WTC11 (cell line): ENCODE results near the gene PRSS27. TPM values are rescaled to one million over a fixed set of nuclear protein-coding genes. Genes with fewer than 3 reads are reported as not detected.

Experiments
- ATAC-seq: fragments of 200-7000 bp; cut with Tn5 transposase; 2 replicates; pipeline ENCODE4 v1.10.0; 2021; ENCODE audit warnings: mild to moderate bottlenecking, moderate library complexity
- CTCF ChIA-PET: fragments of 300-600 bp; sonication (Branson Sonifier 250); formaldehyde crosslinking; loops from one replicate; lab custom pipeline; 2021; ENCODE audit warnings: antibody characterized with exemption; lab: Charles Lee
- POLR2A ChIA-PET: fragments of 350-600 bp; sonication (Branson Sonifier 250); formaldehyde crosslinking; loops from one replicate; lab custom pipeline; 2021; ENCODE audit warnings: antibody characterized with exemption; lab: Charles Lee
- DNase-seq: peaks from one replicate; pipeline ENCODE4 v3.0.0; 2021; ENCODE audit warnings: low spot score
- H3K27ac Mint-ChIP-seq: 2 replicates; pipeline ENCODE4 v1.8.0; 2021; ENCODE audit warnings: mixed read lengths
- H3K27me3 Mint-ChIP-seq: 2 replicates; pipeline ENCODE4 v1.8.0; 2021; ENCODE audit warnings: low read depth, mild to moderate bottlenecking, moderate library complexity, mixed read lengths
- H3K36me3 Mint-ChIP-seq: 2 replicates; pipeline ENCODE4 v1.8.0; 2021; ENCODE audit warnings: mixed read lengths
- H3K4me1 Mint-ChIP-seq: 2 replicates; pipeline ENCODE4 v1.8.0; 2022; ENCODE audit warnings: mixed read lengths
- H3K4me3 Mint-ChIP-seq: 2 replicates; pipeline ENCODE4 v1.8.0; 2021; ENCODE audit warnings: mild to moderate bottlenecking, moderate library complexity, mixed read lengths
- H3K9me3 Mint-ChIP-seq: 2 replicates; pipeline ENCODE4 v1.8.0; 2021; ENCODE audit warnings: mixed read lengths
- ATF1 ChIP-seq: sonication (generic); formaldehyde crosslinking; IDR thresholded peaks from 2 replicates; pipeline ENCODE4 v1.8.1; 2023; ENCODE audit warnings: mild to moderate bottlenecking, moderate library complexity, missing genetic modification reagents
- CREM ChIP-seq: sonication (generic); formaldehyde crosslinking; IDR thresholded peaks from 2 replicates; pipeline ENCODE4 v1.8.1; 2022; ENCODE audit warnings: mild to moderate bottlenecking, missing genetic modification reagents, moderate library complexity
- FOXJ3 ChIP-seq: sonication (generic); formaldehyde crosslinking; IDR thresholded peaks from 2 replicates; pipeline ENCODE4 v1.9.0; 2021; ENCODE audit warnings: missing genetic modification reagents, mild to moderate bottlenecking, borderline replicate concordance
- FOXK1 ChIP-seq: sonication (generic); formaldehyde crosslinking; IDR thresholded peaks from 2 replicates; pipeline ENCODE4 v1.8.0; 2022; ENCODE audit warnings: mild to moderate bottlenecking, moderate library complexity, missing genetic modification reagents
- HMGA2 ChIP-seq: fragments of 250-450 bp; sonication (Bioruptor Pico); IDR thresholded peaks from 2 replicates; pipeline ENCODE4 v1.4.0; 2021; ENCODE audit warnings: mild to moderate bottlenecking, moderate library complexity
- JUN ChIP-seq: sonication (generic); formaldehyde crosslinking; IDR thresholded peaks from 2 replicates; pipeline ENCODE4 v1.8.0; 2023; ENCODE audit warnings: mild to moderate bottlenecking, missing genetic modification reagents
- NFYB ChIP-seq: sonication (generic); formaldehyde crosslinking; conservative IDR thresholded peaks from 2 replicates; pipeline ENCODE4 v1.8.0; 2022; ENCODE audit warnings: low read depth, missing genetic modification reagents
- PRRX2 ChIP-seq: fragments of 250-450 bp; sonication (Bioruptor Pico); IDR thresholded peaks from 2 replicates; pipeline ENCODE4 v1.8.0; 2021; ENCODE audit warnings: mild to moderate bottlenecking
- SOX15 ChIP-seq: fragments of 250-450 bp; sonication (Bioruptor Pico); IDR thresholded peaks from 2 replicates; pipeline ENCODE4 v1.9.0; 2021; ENCODE audit warnings: mild to moderate bottlenecking
- TCF7 ChIP-seq: sonication (generic); formaldehyde crosslinking; IDR thresholded peaks from 2 replicates; pipeline ENCODE4 v1.8.0; 2022; ENCODE audit warnings: mild to moderate bottlenecking, low read depth, missing genetic modification reagents, moderate library complexity
- ZBTB21 ChIP-seq: sonication (generic); formaldehyde crosslinking; IDR thresholded peaks from 2 replicates; pipeline ENCODE4 v1.8.1; 2023; ENCODE audit warnings: mild to moderate bottlenecking, missing genetic modification reagents, borderline replicate concordance
- ZNF138 ChIP-seq: sonication (generic); formaldehyde crosslinking; conservative IDR thresholded peaks from 2 replicates; pipeline ENCODE4 v1.8.1; 2022; ENCODE audit warnings: mild to moderate bottlenecking, moderate library complexity, missing genetic modification reagents
- ZNF396 ChIP-seq: fragments of 250-450 bp; sonication (Bioruptor Pico); IDR thresholded peaks from 2 replicates; pipeline ENCODE4 v1.8.0; 2021; ENCODE audit warnings: mild to moderate bottlenecking, moderate library complexity, borderline replicate concordance
- ZNF423 ChIP-seq: fragments of 250-450 bp; sonication (Bioruptor Pico); IDR thresholded peaks from 2 replicates; pipeline ENCODE4 v2.1.2; 2022; ENCODE audit warnings: mild to moderate bottlenecking, moderate library complexity
- ZNF671 ChIP-seq: fragments of 250-450 bp; sonication (Bioruptor Pico); IDR thresholded peaks from 2 replicates; pipeline ENCODE4 v1.8.0; 2021; ENCODE audit warnings: mild to moderate bottlenecking
- total RNA-seq: library from RNA; stranded (reverse); gene quantifications from 3 replicates; pipeline ENCODE4 v1.2.3, GENCODE V29; 2021
- TF ChIP-seq, protein P1 (sequence below): sonication (generic); formaldehyde crosslinking; IDR thresholded peaks from 2 replicates; pipeline ENCODE4 v1.8.0; 2023; ENCODE audit warnings: missing genetic modification reagents, mild to moderate bottlenecking, borderline replicate concordance
- TF ChIP-seq, protein P2 (sequence below): sonication (generic); formaldehyde crosslinking; IDR thresholded peaks from 2 replicates; pipeline ENCODE4 v1.8.1; 2023; ENCODE audit warnings: mild to moderate bottlenecking, moderate library complexity, missing genetic modification reagents
- TF ChIP-seq, protein P3 (sequence below): sonication (generic); formaldehyde crosslinking; IDR thresholded peaks from 2 replicates; pipeline ENCODE4 v1.8.0; 2023; ENCODE audit warnings: mild to moderate bottlenecking, missing genetic modification reagents
- TF ChIP-seq, protein P4 (sequence below): sonication (generic); formaldehyde crosslinking; conservative IDR thresholded peaks from 2 replicates; pipeline ENCODE4 v1.8.1; 2022; ENCODE audit warnings: mild to moderate bottlenecking, missing genetic modification reagents

Gene PRSS27
- total RNA-seq, 1 experiment from 2014 or later: 5.1 TPM

DNA sequence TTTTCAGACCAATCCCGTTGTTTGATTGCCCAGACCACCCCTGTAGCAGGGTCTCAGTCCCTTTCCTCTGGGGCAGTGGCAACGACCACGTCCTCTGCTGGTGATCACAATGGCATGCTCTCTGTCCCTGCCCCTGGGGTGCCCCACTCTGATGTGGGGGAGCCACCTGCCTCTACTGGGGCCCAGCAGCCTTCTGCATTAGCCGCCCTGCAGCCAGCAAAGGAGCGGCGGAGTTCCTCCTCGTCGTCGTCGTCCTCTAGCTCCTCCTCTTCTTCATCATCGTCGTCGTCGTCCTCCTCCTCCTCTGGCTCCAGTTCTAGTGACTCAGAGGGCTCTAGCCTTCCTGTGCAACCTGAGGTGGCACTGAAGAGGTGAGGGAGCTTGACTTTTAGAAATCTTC lies 47.9 kb upstream of the PRSS27 start (continued):
- TF ChIP-seq, protein P1, sequence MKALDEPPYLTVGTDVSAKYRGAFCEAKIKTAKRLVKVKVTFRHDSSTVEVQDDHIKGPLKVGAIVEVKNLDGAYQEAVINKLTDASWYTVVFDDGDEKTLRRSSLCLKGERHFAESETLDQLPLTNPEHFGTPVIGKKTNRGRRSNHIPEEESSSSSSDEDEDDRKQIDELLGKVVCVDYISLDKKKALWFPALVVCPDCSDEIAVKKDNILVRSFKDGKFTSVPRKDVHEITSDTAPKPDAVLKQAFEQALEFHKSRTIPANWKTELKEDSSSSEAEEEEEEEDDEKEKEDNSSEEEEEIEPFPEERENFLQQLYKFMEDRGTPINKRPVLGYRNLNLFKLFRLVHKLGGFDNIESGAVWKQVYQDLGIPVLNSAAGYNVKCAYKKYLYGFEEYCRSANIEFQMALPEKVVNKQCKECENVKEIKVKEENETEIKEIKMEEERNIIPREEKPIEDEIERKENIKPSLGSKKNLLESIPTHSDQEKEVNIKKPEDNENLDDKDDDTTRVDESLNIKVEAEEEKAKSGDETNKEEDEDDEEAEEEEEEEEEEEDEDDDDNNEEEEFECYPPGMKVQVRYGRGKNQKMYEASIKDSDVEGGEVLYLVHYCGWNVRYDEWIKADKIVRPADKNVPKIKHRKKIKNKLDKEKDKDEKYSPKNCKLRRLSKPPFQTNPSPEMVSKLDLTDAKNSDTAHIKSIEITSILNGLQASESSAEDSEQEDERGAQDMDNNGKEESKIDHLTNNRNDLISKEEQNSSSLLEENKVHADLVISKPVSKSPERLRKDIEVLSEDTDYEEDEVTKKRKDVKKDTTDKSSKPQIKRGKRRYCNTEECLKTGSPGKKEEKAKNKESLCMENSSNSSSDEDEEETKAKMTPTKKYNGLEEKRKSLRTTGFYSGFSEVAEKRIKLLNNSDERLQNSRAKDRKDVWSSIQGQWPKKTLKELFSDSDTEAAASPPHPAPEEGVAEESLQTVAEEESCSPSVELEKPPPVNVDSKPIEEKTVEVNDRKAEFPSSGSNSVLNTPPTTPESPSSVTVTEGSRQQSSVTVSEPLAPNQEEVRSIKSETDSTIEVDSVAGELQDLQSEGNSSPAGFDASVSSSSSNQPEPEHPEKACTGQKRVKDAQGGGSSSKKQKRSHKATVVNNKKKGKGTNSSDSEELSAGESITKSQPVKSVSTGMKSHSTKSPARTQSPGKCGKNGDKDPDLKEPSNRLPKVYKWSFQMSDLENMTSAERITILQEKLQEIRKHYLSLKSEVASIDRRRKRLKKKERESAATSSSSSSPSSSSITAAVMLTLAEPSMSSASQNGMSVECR: no peak
- TF ChIP-seq PRRX2: no peak
- TF ChIP-seq CREM (CRISPR knock-in tag): no peak
- no peak for TF ChIP-seq ZNF138 (CRISPR knock-in tag)
- no peak for TF ChIP-seq ATF1 (CRISPR knock-in tag)
- no peak for TF ChIP-seq ZNF423 (CRISPR knock-in tag)
- no peak for TF ChIP-seq ZBTB21
- TF ChIP-seq, protein P2, sequence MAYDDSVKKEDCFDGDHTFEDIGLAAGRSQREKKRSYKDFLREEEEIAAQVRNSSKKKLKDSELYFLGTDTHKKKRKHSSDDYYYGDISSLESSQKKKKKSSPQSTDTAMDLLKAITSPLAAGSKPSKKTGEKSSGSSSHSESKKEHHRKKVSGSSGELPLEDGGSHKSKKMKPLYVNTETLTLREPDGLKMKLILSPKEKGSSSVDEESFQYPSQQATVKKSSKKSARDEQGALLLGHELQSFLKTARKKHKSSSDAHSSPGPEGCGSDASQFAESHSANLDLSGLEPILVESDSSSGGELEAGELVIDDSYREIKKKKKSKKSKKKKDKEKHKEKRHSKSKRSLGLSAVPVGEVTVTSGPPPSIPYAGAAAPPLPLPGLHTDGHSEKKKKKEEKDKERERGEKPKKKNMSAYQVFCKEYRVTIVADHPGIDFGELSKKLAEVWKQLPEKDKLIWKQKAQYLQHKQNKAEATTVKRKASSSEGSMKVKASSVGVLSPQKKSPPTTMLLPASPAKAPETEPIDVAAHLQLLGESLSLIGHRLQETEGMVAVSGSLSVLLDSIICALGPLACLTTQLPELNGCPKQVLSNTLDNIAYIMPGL (CRISPR knock-in tag): no peak

DNA sequence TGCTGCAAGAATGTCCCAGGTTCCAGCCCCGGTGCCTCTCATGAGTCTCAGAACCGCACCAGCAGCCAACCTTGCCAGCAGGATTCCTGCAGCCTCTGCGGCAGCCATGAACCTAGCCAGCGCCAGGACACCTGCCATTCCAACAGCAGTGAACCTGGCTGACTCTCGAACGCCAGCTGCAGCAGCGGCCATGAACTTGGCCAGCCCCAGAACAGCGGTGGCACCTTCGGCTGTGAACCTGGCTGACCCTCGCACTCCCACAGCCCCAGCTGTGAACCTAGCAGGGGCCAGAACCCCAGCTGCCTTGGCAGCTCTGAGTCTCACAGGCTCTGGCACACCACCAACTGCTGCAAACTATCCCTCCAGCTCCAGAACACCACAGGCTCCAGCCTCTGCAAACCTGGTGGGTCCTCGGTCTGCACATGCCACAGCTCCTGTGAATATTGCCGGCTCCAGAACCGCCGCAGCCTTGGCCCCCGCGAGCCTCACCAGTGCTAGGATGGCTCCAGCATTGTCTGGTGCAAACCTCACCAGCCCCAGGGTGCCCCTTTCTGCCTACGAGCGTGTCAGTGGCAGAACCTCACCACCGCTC lies 47.2 kb upstream of the PRSS27 start:
- H3K27me3 Mint-ChIP-seq: no peaks in the 10 kb centered on the region
- H3K4me3 Mint-ChIP-seq: no peak overlapping the region
- H3K27ac Mint-ChIP-seq: no peak overlapping the region
- ChIA-PET CTCF (no interaction called here), POLR2A (no interaction called here)
- H3K9me3 Mint-ChIP-seq: peaks cover 44% of the 10 kb centered on the region
- no peak for DNase-seq
- peaks cover 98% of the 10 kb centered on the region for H3K36me3 Mint-ChIP-seq
- TF ChIP-seq ZNF396 (no peak), FOXJ3 (no peak), HMGA2 (no peak), ZNF671 (CRISPR knock-in tag) (no peak), NFYB (CRISPR knock-in tag) (no peak), PRRX2 (no peak), TCF7 (CRISPR knock-in tag) (no peak), SOX15 (no peak), FOXK1 (CRISPR knock-in tag) (no peak), JUN (no peak)
- TF ChIP-seq, protein P3, sequence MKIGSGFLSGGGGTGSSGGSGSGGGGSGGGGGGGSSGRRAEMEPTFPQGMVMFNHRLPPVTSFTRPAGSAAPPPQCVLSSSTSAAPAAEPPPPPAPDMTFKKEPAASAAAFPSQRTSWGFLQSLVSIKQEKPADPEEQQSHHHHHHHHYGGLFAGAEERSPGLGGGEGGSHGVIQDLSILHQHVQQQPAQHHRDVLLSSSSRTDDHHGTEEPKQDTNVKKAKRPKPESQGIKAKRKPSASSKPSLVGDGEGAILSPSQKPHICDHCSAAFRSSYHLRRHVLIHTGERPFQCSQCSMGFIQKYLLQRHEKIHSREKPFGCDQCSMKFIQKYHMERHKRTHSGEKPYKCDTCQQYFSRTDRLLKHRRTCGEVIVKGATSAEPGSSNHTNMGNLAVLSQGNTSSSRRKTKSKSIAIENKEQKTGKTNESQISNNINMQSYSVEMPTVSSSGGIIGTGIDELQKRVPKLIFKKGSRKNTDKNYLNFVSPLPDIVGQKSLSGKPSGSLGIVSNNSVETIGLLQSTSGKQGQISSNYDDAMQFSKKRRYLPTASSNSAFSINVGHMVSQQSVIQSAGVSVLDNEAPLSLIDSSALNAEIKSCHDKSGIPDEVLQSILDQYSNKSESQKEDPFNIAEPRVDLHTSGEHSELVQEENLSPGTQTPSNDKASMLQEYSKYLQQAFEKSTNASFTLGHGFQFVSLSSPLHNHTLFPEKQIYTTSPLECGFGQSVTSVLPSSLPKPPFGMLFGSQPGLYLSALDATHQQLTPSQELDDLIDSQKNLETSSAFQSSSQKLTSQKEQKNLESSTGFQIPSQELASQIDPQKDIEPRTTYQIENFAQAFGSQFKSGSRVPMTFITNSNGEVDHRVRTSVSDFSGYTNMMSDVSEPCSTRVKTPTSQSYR (CRISPR knock-in tag): no peak
- TF ChIP-seq, protein P4, sequence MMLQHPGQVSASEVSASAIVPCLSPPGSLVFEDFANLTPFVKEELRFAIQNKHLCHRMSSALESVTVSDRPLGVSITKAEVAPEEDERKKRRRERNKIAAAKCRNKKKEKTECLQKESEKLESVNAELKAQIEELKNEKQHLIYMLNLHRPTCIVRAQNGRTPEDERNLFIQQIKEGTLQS (CRISPR knock-in tag): no peak
- peaks cover 4% of the 10 kb centered on the region for H3K4me1 Mint-ChIP-seq
- no peak for ATAC-seq
